NCI-H2171 treated with DMSO at 0.1 percent for 48 hours (cell line): Measurements from ENCODE around the gene CPAMD8.
"Not testable (repeated sequence)": the region's sequence is repeated elsewhere in the genome, so short reads cannot be mapped to it uniquely, and the experiment has no call there.

ENCODE experiments used
- DNase-seq: peaks from one replicate; lab custom pipeline; 2025; lab: John Stamatoyannopoulos, UW

Gene CPAMD8

DNA sequence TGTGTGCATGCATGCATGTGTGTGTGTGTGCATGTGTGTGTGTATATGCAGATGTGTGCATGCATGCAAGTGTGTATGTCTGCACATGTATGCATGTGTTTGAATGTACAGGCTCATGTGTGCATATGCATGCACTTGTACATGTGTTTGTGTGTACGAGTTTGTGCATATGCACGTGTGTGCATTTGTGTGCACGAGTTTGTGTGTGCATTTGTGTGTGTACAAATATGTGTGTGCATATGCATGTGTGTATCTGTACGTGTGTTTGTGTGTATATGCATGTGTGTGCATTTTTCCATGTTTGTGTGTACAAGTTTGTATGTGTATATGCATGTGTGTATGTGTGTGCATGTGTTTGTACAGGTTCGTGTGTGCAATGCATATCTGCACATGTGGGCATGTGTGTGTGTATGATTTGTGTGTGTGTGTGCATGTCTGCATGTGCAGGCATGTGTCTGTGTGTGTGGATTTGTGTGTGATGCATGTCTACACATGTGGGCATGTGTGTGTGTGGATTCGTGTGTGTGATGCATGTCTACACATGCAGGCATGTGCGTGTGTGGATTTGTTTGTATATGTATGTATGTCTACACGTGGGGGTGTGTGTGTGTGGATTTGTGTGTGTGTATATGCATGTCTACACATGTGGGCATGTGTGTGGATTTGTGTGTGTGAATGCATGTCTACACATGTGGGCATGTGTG is 80.7 kb downstream of the CPAMD8 start:
- no peak for DNase-seq

DNA sequence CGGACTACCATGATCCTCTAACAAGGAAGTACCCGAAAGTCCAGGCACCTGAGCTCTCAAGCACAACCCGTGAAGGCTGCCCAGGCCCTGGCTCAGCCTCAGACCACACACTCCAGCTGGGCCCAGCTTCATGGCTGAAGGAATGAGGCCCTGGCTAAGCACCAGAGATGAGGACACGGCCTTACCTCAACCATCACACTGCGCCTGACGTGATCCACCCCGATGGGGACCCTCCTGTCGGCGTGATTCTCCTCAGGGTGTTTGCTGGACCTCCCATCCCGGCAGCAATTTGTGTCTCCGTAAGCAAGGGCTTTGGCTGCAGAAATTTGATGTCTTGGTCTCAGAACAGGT is 81.3 kb downstream of the CPAMD8 start:
- DNase-seq: no peak

DNA sequence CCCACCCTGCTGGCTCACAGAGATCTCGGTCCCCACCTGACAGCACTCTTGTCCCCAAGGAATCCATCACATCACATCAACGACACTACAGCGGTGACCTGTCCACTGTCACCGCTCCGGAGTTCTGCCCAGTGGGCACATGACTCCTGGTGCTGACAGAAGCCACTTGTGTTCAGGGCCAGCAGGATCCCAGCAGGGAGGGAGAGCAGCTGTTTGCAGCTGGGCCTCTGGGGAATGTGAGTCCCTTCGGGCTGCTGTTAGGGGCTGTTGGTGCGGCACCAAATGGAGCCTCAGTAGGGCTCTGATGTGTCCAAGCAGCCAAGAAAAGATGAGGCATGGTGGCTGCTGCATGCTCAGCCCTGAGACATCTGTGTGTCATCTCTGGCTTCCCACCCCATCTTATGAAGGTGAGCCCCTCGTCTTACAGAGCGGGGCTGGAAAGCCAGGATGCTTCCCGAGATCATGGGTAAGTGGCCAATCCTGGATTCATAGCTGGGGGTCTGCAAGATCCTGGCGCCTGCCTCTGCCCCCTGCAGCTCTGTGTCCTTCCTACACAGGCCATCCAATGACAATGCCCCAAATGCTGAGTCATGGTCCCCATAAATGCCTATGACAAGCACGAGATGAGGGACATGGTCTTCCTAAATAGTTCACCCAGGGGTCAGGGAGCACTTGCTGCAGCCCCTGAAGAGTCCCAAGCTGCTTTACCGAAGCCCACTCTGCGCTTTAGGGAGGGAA is 81.8 kb downstream of the CPAMD8 start:
- peak; percentile 12 for DNase-seq

DNA sequence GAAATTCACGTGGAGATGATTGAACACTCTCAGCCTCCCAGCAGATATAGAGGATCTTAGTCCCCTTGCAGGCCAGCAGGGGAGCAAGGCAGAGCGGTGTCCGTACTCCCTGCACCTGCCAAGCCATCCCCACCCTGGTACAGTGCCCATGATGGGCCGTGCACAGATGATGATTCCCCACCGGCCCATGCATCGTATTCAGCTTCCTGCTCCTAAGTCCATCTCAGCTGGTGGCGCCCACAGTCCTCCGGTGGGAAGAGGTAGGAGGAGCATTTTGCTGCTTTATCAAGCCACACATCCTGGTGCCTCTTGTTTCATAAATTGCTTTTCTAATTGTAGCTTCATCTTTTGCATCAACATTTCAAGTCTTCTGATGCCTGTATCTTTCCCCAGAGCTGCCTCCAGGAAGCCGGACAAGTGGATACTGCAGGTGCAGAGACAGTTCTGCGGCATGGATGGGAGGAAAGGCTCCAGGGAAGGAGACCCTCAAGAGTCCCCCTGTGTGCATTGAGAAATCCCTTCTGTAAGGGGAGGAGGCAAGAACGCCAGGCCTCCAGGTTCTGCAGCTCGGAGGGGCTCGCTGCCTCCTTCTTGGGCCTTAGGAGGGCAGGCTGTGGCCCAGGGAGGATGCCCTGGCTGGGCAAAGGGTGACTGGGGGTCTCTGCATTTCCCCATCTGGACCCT is 82.5 kb downstream of the CPAMD8 start:
- DNase-seq: no peak

DNA sequence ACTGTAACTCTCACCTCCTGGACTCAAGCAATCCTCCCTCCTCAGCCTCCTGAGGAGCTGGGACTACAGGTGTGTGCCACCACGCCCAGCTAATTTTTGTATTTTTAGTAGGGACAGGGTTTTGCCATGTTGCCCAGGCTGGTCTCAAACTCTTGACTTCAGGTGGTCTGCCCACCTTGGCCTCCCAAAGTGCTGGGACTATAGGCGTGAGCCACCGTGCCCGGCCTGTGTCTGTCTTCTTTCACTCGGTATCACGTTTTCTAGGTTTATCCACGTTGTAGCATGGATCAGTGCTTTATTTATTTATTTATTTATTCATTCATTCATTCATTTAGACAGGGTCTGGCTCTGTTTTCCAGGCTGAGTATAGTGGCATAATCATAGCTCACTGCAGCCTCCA is 83.5 kb downstream of the CPAMD8 start:
- DNase-seq: not testable (repeated sequence)

DNA sequence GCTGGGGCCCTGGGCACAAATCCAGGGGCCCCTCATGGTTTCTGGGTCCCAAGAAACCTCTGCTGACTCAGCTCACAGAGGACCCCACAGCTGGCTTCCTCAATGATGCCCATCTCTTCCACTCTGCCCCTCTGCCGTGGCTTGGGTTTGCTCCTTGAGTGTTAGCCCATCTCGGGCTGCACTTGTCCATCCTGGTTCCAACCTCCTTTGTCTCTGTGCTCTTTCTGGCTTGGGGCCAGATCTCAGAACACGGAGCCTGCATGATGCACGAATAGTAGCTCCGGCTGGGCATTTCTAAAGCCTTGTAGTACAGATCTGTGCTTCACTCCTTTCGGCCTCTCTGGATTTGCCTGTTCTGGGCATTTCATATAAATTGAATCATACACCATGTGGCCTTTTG is 84.0 kb downstream of the CPAMD8 start:
- no peak for DNase-seq

DNA sequence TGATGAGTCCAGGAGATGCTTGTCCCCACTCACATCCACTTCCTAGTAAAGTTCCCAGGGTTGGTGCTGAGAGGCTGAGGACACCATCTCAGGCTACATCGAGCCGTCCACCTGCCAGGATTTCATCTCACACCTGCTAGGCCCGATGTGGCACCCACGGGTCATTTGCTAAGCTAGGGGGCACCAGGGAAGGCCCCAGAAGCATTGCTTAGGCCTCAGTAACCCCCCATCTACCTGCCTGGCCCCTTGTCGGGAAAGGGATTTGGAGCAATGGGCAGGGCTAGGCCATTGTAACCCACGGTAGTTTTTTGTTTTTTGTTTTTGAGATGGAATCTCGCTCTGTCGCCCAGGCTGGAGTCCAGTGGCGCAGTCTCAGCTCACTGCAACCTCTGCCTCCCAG is 86.0 kb downstream of the CPAMD8 start:
- no peak for DNase-seq

DNA sequence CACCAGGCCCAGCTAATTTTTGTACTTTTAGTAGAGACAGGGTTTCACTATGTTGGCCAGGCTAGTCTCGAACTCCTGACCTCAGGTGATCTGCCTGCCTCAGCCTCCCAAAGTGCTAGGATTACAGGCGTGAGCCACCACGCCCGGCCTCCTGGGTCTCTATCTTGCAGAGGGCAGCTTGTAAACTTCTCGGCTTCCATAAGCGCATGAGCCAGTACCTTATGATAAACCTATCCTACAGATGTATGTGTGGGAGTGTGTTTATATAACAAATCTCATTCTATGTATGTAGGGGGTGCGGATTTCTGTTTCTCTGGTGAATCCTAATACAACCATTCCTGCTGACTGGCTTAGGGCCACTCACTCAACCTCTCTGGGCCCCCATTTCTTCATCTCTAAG is 86.5 kb downstream of the CPAMD8 start:
- DNase-seq: not testable (repeated sequence)

DNA sequence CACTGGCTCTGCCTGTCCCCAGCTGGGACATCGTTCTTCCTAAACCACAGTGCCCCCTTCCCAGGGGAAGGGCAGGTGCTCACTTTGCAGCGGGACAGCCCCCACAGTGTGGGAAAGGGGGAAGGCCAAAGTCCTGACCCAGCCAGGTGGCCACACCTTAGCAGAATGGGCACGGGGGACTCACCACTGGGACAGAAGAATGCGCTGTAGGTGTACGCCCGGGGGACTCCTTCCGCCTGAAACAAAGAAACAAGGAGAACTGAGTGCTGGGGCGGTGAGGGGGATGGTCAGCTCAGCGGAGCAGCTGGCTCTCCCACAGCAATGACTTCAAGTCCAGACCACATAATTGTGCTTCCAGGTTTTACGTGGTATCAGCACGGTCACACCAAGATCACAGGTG is 88.4 kb downstream of the CPAMD8 start:
- DNase-seq: no peak

DNA sequence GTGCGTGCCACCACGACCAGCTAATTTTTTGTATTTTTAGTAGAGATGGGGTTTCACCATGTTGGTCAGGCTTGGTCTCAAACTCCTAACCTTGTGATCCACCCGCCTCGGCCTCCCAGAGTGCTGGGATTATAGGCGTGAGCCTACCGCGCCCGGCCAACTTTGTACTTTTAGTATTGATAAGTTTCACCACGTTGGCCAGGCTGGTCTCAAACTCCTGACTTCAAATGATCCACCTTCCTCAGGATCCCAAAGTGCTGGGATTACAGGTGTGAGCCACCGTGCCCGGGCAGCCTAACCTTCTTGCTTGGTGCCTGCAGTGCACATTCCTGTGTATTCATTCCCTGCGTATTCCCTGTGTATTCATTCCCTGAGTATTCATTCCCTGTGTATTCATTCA is 88.8 kb downstream of the CPAMD8 start:
- not testable (repeated sequence) for DNase-seq

DNA sequence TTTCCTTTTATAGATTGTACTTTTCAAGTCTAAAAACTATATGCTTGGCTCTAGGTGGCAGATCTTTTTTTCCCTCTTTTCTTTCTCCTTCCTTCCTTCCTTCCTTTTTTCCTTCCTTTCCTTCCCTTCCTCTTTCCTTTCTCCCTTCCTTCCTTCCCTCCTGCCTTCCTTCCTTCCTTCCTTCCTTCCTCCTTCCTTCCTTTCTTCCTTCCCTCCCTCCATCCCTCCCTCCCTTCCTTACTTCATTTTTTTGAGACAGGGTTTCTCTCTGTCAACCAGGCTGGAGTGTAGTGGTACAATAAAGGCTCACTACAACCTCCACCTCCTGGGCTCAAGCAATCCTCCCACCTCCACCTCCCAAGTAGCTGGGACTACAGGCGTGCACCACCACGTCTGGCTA is 89.7 kb downstream of the CPAMD8 start:
- DNase-seq: no peak

DNA sequence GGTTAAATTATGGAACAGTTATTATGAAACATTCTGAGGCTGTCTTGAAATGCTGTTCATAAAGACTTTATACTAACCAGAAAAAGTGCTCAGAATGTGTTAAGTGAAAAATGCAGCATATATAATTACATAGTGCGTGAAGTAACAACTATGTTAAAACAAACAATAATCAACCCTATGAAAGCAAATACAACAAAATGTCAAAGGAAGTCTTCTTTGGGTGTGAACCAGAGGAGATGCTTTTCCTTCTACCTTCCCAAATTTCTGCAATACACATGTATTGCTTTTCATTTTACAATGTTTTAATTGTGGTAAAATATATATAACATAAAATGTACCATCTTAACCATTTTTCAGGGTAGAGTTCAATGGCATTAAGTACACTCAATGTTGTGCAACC is 92.1 kb downstream of the CPAMD8 start:
- no peak for DNase-seq

DNA sequence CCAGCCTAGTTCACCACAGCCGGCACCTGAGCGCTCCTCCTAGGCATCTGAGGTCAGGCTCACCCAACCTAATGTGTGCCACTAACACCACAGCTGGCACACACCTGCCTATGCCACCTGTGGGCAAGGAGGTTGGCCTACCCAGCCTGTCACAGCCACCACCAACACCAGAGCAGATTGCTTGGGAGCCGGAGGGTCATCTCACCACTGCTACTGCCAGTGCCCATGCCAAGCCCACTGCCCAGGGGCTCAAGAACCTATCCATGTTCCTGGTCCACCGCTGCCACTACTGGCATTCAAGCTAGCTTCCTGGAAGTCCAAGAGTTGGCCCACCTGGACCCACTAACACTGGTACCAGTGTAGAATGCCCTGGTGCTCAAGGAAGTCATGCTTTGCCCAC is 95.3 kb downstream of the CPAMD8 start:
- DNase-seq: no peak

DNA sequence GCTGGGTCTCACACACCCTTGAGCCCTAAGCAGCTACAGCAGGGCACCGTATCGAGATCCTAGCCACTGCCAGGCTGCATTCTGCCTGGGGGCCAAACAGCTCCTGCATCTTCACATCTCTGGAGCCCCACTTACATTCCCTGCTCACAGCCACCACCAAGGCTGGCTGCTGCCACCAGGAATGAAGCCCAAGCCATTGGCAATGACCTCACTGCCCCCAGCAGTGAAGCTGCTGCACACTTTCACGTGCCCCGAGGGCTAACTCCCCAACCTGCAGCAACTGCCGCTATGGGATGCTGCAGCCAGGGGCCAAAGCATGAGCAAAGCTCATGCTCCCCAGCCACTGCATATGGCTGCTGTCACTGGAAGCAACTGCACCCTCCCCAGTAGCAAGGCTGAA is 95.9 kb downstream of the CPAMD8 start:
- no peak for DNase-seq

DNA sequence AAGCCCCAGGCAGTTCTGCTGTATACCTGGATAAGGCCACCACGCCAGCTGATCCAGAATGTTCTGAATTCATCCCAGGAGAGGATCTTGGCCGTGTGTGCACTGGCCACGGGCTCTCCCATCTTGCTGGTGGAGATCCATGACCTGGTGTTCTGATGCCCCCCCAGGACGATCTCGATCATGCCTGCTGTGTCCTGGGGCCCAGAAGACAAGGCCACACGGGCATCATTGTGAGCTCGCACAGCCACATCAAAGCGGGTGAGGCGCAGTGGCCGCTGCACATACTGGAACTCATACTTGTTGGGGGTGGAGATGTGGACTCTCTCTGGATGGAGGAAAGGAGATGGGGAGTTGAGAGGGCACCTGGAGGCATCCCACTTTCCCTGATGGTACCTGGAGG is 97.7 kb downstream of the CPAMD8 start:
- DNase-seq: no peak

DNA sequence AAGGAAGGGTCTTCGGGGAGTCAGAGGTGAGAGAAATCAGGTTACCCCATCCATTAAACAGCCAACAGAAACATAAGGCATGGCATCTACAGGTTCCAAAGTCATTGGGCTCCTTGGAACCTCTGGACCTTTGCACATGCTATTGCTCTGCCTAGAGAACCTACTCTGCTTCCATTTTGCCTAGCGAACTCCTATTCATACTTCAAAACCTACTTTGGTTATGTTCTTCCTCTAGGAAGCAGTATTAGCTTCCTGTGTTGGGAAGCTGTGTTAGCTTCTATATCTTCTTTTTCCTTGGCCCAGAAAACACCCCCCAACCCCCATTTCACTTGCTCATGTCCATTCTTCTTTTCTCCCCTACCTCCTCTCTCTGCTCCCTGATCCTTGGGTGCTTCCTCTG is 98.3 kb downstream of the CPAMD8 start:
- DNase-seq: no peak

DNA sequence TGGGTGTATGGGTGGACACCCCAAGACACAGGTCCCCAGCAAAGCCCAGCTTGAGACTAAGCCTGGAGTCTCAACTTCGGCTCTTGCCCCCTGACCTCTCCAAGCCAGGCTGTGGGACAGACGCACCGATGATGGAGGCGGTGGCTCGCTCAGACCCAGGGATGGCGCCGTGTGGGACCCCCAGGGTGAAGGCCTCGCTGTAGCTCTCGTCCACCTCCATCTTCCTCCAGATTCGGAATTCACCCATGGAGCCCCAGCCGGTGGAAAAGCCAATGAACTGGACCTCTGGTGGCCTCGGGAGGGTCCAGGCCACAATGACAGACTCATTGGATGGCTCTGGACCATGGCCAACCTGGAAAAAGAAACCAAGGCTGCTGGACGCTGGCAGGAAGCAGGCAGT is 98.7 kb downstream of the CPAMD8 start:
- DNase-seq: no peak

DNA sequence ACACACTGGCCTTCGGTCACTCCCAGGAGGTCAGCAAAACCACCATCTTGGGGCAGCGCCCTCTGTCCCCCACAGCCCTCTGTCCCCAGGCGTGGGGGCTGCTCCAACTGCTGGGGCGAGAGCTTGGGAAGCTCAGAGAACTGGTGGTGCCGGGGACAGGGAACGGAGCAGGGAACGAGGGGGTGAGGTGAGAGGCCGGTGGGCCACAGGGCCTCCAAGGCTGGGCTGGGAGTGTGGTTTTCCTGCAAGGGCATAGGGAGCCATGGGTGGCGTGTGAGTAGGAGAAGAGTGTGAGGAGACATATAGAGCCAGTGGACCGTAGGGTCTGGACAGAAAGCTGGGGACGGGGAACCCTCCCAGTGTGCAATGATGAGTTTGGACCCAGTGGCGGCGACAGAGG is 103.7 kb downstream of the CPAMD8 start:
- no peak for DNase-seq

DNA sequence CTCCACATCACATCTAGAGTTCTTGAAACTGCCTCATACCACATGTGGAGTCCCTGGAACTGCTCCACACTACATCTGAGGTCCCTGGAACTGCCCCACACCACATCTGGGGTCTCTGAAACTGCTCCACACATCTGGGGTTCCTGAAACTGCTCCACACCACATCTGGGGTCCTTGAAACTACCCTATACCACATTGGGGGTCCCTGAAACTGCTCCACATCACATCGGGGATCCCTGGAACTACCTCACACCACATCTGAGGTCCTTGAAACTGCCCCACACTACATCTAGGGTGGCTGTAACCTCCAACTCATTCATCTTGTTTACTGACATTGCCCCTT is 104.0 kb downstream of the CPAMD8 start:
- DNase-seq: no peak

DNA sequence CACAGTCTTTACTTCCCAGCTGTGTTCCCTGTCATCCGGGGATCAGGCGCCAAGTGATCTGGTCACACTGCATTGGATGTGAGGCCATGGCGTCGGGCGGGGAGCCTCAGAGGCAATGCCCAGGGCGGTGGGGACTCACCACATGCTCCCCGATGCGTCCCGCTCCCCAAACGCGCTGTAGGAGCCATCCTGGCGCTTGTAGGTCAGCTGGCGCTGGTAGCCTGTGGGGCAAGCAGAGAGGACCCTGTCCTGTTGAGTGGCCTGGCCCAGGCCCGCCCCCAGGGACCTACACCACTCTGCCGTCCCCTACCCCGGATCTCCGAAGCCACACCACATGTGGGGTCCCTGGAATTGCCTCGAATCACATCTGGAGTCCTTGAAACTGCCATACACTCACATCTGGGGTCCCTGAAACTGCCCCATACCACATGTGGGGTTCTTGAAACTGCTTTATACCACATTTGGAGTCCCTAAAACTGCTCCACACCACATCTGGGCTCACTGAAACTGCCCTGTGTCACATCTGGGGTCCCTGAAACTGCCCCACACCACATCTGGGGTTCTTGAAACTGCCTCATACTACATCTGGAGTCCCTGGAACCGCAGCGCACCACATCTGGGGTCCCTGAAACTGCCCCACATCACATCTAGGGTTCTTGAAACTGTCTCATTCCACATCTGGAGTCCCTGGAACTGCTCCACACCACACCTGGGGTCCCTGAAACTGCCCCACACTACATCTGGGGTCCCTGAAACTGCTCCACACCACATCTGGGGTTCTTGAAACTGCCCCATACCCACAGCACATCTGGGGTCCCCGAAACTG is 104.6 kb downstream of the CPAMD8 start:
- no peak for DNase-seq

DNA sequence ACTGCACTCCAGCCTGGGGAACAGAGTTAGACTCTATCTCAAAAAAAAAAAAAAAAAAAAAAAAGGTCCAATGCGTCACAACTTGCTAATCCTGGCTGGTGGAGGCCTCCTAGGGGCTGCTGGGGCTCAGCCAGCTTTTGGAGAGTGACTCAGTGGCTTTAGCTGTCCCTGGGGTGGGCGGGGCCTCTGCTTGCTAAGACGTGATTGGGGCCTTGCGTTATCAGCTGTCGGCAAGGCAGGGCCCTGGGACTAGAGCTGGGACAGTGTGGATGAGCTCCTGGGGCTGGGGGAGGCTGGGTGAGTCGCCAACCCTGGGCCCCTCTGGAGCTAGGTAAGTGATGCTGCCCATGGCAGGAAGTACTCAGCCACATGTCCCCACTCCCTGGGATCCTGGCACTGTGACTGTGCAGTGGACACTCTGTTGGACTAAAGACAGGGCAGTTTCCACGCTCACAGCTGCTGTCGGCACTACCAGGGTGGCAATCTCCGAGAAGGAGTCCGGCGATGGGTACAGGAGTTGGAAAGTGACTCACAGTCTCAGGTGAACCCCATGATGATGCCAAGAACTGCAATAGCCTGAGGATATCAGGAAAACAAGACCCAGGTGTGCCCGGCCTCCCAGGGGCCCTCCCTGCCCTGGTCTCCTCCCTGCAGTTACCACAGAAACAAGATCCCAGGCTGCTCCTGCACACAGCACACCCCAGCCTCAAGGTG is 105.6 kb downstream of the CPAMD8 start:
- no peak for DNase-seq

DNA sequence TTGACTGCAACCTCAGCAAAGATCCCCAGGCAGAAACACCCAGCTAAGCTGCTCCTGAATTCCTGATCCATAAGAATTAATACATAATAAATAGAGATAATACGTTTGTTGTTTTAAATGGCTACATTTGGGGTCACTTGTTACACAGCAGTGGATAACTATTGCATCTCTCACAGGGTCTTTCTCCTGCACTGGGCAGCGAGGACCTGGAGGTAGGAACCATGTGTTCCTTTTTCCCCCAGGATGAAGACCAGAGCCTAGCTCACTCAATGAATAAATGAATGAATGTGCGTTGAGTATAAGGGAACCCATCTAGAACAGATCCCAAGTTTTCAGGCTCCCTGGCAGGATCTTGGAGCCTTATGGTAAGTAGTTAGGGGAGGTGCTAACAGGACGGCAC is 107.1 kb downstream of the CPAMD8 start:
- DNase-seq: no peak
